ENCODE results near the gene TIPIN.

- no peak for TF ChIP-seq POLR2A (IDR thresholded peaks at IDR 0.05; ENCODE audit: control extremely low read depth in 1 of 2, low read depth in 2 of 2, low read length in 2 of 2)
- no peak for TF ChIP-seq CTCF (IDR thresholded peaks at IDR 0.05; ENCODE audit: control extremely low read depth in 1 of 3, insufficient read depth in 1 of 3, low read depth in 1 of 3, low read length in 3 of 3)
- TF ChIP-seq CEBPB (IDR thresholded peaks at IDR 0.05; ENCODE audit: low read depth, low read length): no peak
- TF ChIP-seq KDM1A (IDR thresholded peaks at IDR 0.05; ENCODE audit: borderline replicate concordance, low read length): no peak
- no peak for TF ChIP-seq ATF2 (IDR thresholded peaks at IDR 0.05; ENCODE audit: low read length)
- no peak for TF ChIP-seq POLR2AphosphoS5 (IDR thresholded peaks at IDR 0.05; ENCODE audit: low read depth, low read length)
- TF ChIP-seq MAFK (IDR thresholded peaks at IDR 0.05; ENCODE audit: low read depth, low read length): no peak
- no peak for TF ChIP-seq RBBP5 (IDR thresholded peaks at IDR 0.05; ENCODE audit: borderline replicate concordance, low read depth, low read length)
- no peak for TF ChIP-seq USF2 (IDR thresholded peaks at IDR 0.05; ENCODE audit: low read length)
- TF ChIP-seq RNF2 (IDR thresholded peaks at IDR 0.05; ENCODE audit: borderline replicate concordance, low read depth, low read length, missing control alignments, poor library complexity, severe bottlenecking): no peak
Measured at GRCh38 chr15:66394915-66395314, 38.4 kb upstream of the TIPIN start.
